Stomach (tissue), 4 donors: ENCODE data around the gene FTHL17.

ENCODE experiments used
- CTCF ChIP-seq, 7 experiments: fragments of 450-650 bp in 4 of 7; fragments of 200-600 bp in 3 of 7; sonication (generic) in 3 of 7; IDR thresholded peaks; one replicate each; pipeline ENCODE4 v1.5.1; 2016 to 2019; ENCODE audit warnings: antibody characterized with exemption in 7 of 7, control low read depth in 2 of 7, mild to moderate bottlenecking in 1 of 7
- EP300 ChIP-seq: sonication (generic); formaldehyde crosslinking; IDR thresholded peaks from one replicate; pipeline ENCODE4 v1.6.1; 2017; ENCODE audit warnings: antibody characterized with exemption

- TF ChIP-seq CTCF (IDR thresholded peaks at IDR 0.05) = no peak
- no peak for TF ChIP-seq EP300
These were observed 21.3 kb upstream of the FTHL17 start for GRCh38 chrX:31092970-31093638.
